ENCODE measurements around the gene SLC24A4. TPM values are rescaled to one million over a fixed set of nuclear protein-coding genes. Genes with fewer than 3 reads are reported as not detected.
A peak's percentile ranks its signal among the peaks of the same experiment; 100 is the strongest.

SLC24A4 gene
- total RNA-seq, 4 donors from 2014 or later: 0.81 to 3.6 (median 1.4) TPM

DNA sequence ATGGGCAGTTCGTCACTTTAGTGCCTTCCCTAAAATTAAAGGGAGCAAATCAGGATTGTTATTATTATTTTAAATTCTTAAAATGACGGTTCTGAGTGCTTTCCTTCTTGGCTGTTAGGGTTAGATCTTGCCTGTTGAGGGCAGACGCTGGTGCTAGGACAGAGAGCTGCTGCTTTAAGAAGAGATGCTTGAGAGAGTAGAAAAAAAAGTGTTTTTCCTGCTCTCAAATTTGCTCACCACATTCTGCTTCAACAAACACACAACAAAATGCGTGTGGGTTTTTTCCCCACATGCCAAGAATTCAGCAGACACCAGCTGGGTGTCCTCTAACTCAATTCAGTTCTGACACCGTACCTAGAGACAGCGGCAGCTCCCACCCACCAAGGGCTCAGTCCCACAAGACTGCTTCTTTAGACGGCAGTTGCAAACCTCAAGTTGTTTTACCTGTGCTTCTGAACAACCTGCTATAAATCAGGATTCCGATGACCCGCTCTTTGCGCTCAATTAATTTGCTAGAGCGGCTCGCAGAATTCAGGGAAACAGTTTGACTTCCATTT lies 114.8 kb downstream of the SLC24A4 start:
- TF ChIP-seq, protein P1, sequence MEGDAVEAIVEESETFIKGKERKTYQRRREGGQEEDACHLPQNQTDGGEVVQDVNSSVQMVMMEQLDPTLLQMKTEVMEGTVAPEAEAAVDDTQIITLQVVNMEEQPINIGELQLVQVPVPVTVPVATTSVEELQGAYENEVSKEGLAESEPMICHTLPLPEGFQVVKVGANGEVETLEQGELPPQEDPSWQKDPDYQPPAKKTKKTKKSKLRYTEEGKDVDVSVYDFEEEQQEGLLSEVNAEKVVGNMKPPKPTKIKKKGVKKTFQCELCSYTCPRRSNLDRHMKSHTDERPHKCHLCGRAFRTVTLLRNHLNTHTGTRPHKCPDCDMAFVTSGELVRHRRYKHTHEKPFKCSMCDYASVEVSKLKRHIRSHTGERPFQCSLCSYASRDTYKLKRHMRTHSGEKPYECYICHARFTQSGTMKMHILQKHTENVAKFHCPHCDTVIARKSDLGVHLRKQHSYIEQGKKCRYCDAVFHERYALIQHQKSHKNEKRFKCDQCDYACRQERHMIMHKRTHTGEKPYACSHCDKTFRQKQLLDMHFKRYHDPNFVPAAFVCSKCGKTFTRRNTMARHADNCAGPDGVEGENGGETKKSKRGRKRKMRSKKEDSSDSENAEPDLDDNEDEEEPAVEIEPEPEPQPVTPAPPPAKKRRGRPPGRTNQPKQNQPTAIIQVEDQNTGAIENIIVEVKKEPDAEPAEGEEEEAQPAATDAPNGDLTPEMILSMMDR (IDR thresholded peaks at IDR 0.05): no peak
- TF ChIP-seq EP300 (IDR thresholded peaks at IDR 0.05) (no peak), POLR2AphosphoS5 (IDR thresholded peaks at IDR 0.05) (no peak), POLR2A (IDR thresholded peaks at IDR 0.05) (no peak)
- no peaks in the 10 kb centered on the region for H3K36me3 ChIP-seq
- H3K4me3 ChIP-seq: no peak overlapping the region
- 60 to 64% methylated on average over 9 to 11 of the region's 12 CpGs for WGBS, 2 donors (ENCODE audit: low coverage in 1 of 2)
- H3K4me1 ChIP-seq: no peaks in the 10 kb centered on the region
- H3K9me3 ChIP-seq: no peaks in the 10 kb centered on the region
- H3K27ac ChIP-seq: no peak overlapping the region
- no peak for ATAC-seq
- H3K27me3 ChIP-seq: no peaks in the 10 kb centered on the region

DNA sequence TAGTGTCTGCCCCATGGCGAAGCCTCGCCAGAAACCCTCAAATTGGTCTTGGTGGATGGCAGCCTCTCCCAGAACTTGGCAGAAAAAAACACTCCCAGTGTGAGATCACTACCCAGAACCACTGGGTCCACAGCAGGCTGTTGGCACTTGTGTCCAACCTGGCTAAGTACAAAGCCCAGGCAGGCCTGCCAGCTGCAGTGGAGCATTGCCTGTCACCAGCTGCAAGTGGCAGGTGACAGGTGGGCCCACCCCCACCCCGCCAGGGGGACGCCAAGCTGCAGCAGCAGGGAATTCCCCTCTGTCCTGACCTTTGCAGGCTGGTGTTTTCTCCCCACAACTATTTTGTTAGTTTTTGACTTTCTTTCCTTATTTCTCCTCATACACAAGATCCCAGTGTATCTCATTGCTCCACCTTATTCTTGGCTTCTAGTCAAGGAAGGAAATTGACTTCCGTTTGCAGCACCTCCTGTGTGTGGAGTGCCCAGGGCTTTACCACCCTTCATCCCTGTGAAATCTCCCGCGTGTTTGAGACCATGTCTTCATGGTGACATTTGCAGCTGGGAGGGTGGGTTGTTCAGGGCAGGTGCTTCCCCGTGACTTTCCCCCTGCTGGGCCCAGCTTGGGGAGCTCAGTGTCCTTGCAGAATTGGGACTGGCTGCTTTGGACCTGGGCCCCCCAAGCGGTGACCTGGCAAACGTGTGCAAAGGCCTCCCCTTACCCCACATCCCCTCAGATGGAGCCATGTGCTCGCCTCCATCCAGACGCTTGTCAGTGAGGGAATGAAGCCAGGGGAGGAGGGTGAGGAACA lies 116.8 kb downstream of the SLC24A4 start:
- Histone ChIP-seq H3K27ac (no peak overlapping the region), H3K36me3 (no peaks in the 10 kb centered on the region), H3K4me1 (no peaks in the 10 kb centered on the region), H3K4me3 (no peak overlapping the region), H3K9me3 (no peaks in the 10 kb centered on the region), H3K27me3 (no peaks in the 10 kb centered on the region)
- WGBS, 2 donors (ENCODE audit: low coverage in 1 of 2): 0% methylated on average over 1 of the region's 12 CpGs; no CpG with 5 or more reads in 1 of the 2 donors
- TF ChIP-seq EP300 (IDR thresholded peaks at IDR 0.05): no peak
- TF ChIP-seq POLR2AphosphoS5 (IDR thresholded peaks at IDR 0.05): no peak
- no peak for TF ChIP-seq POLR2A (IDR thresholded peaks at IDR 0.05)
- TF ChIP-seq, protein P1 (IDR thresholded peaks at IDR 0.05): no peak
- ATAC-seq: no peak

DNA sequence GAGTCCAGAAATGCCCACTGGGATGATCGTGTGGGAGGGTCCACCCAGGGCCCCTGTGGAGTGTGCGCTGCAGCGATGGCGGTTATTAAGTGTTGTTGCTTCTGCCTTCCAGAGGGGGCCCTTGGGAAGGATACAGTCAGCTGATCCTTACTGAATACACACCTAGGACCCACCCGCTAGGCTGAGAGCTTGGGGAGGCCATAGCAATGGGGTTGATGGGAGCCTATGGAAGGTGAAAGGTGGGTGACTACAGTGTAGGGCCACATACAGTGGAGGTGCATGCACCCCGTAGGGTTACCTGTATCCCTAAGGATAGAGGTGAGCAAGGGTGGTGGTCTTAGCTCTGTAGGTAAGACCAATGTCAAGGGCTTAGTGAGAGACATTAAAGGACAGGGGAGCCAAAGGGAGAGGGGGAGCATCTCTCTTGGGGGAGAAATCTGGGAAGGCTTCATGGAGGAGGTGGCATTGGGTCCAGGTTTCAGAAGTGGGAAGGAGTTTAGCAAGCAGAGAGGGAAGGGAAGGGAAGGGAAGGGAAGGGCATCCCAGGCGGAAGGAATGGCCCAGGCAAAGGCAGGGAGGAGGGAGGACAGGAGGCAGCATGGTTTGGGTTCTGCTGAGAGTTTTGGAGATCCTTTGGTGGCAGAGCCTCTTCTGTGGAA lies 117.5 kb downstream of the SLC24A4 start:
- no peak for TF ChIP-seq EP300 (IDR thresholded peaks at IDR 0.05)
- TF ChIP-seq POLR2A (IDR thresholded peaks at IDR 0.05): no peak
- TF ChIP-seq, protein P1 (IDR thresholded peaks at IDR 0.05): no peak
- no peak for TF ChIP-seq POLR2AphosphoS5 (IDR thresholded peaks at IDR 0.05)
- 98 to 100% methylated on average over 1 to 6 of the region's 7 CpGs for WGBS, 2 donors (ENCODE audit: low coverage in 1 of 2)
- Histone ChIP-seq H3K4me1 (no peaks in the 10 kb centered on the region), H3K9me3 (no peaks in the 10 kb centered on the region), H3K4me3 (no peak overlapping the region), H3K36me3 (no peaks in the 10 kb centered on the region), H3K27ac (no peak overlapping the region), H3K27me3 (no peaks in the 10 kb centered on the region)
- ATAC-seq: no peak

DNA sequence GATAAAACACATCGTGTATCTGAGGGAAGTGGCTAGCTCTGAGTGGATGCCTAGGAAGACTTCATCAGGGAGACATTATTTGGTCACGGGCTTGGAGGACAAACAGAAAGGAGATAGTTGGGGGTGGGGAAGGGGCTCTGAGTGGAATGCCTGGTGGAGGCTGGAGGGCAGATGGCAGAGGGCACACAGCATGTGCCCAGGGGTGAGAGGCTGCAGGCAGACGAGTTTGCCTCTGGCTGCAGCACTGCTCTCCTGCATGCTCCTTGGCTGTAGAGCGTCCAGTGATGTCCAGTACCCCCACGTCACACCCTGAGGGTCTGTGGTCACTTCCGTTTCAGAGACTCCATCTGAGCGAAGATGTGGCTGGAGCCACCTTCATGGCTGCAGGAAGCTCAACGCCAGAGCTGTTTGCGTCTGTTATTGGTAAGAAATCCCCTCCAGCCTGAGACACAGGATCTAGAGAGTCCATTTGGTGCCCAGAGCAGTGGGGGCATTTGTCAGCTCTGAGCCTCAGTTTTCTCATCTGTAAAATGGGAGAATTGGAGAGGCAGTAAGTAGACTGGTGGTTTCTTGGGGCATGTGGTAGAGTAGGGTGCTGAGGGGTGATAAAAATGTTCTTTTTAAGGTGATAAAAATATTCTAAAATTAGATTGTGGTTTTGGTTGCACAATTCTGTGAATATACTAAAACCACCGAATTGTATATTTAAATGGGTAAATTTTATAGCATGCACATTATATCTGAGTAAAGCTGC lies 119.0 kb downstream of the SLC24A4 start:
- TF ChIP-seq, protein P1 (IDR thresholded peaks at IDR 0.05): no peak
- no peak for TF ChIP-seq EP300 (IDR thresholded peaks at IDR 0.05)
- no peak for TF ChIP-seq POLR2AphosphoS5 (IDR thresholded peaks at IDR 0.05)
- no peak for TF ChIP-seq POLR2A (IDR thresholded peaks at IDR 0.05)
- Histone ChIP-seq H3K4me1 (no peaks in the 10 kb centered on the region), H3K27me3 (no peaks in the 10 kb centered on the region), H3K36me3 (no peaks in the 10 kb centered on the region), H3K4me3 (no peak overlapping the region), H3K27ac (peak overlapping the region in 1 of 4 donors; percentile 2), H3K9me3 (no peaks in the 10 kb centered on the region)
- WGBS, 2 donors (ENCODE audit: low coverage in 1 of 2): 81 to 100% methylated on average over 1 to 4 of the region's 10 CpGs
- no peak for ATAC-seq
